DOHH2 (cell line): ENCODE results near the gene FRRS1L.

Source experiments
- CTCF ChIP-seq: fragments of 200-600 bp; sonication (generic); IDR thresholded peaks from one replicate; pipeline ENCODE4 v1.5.1; 2014; ENCODE audit warnings: antibody characterized with exemption, mild to moderate bottlenecking, low read depth, low read length; ENCODE audit not compliant: poor library complexity, severe bottlenecking
- EZH2phosphoT487 ChIP-seq: fragments of 200-600 bp; sonication (generic); IDR thresholded peaks from 2 replicates; pipeline ENCODE4 v1.6.1; 2017; ENCODE audit warnings: borderline replicate concordance, mild to moderate bottlenecking, antibody characterized with exemption, low read length, moderate library complexity, mixed read lengths

DNA sequence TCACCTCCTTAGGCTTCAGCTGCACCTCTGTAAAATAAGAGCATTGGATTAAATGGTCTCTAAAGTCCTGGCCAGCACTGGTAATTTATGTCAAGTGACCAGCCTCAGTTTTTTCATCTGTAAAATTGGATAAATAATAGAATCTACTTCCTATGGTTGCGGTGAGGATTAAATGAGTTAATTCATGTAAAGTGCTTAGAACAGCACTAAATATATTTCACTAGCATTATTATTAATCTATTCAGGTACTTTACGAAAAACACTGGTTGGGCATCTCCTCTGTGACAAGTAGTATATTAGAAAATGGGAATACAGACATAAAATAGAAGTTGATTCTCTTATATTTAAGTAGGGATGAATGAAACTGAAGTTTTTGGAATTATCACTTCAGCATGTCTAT lies 33.5 kb downstream of the FRRS1L start:
- TF ChIP-seq CTCF, result no peak
- TF ChIP-seq EZH2phosphoT487, result no peak
